ENCODE measurements around the gene ATG4B.

Gene ATG4B

GRCh38 chr2:241677392-241677791, 39.9 kb downstream of the ATG4B start:
- no peak for DNase-seq
- in situ Hi-C loops (cut with MboI; ENCODE audit: low pct_unique_long_range_greater_than_20kb, low sequenced_read_pairs), result no loop called here

GRCh38 chr2:241678307-241678706, 40.8 kb downstream of the ATG4B start:
- DNase-seq, result no peak
- in situ Hi-C loops (cut with MboI; ENCODE audit: low pct_unique_long_range_greater_than_20kb, low sequenced_read_pairs), result no loop called here

- in situ Hi-C loops (cut with MboI; ENCODE audit: low pct_unique_long_range_greater_than_20kb, low sequenced_read_pairs), result no loop called here
- DNase-seq, result no peak
Observed at GRCh38 chr2:241678784-241679540, 41.5 kb downstream of the ATG4B start.

- in situ Hi-C loops (cut with MboI; ENCODE audit: low pct_unique_long_range_greater_than_20kb, low sequenced_read_pairs), result no loop called here
- no peak for DNase-seq
Observed at GRCh38 chr2:241680044-241680443, 42.6 kb downstream of the ATG4B start.

GRCh38 chr2:241680827-241681599, 43.5 kb downstream of the ATG4B start:
- in situ Hi-C loops (cut with MboI; ENCODE audit: low pct_unique_long_range_greater_than_20kb, low sequenced_read_pairs), result no loop called here
- DNase-seq, result no peak

- DNase-seq, result no peak
- in situ Hi-C loops (cut with MboI; ENCODE audit: low pct_unique_long_range_greater_than_20kb, low sequenced_read_pairs), result no loop called here
Observed at GRCh38 chr2:241686324-241686649, 48.8 kb downstream of the ATG4B start.

- DNase-seq, result peak; percentile 95
- in situ Hi-C loops (cut with MboI; ENCODE audit: low pct_unique_long_range_greater_than_20kb, low sequenced_read_pairs), result no loop called here
Observed at GRCh38 chr2:241686650-241687425, 49.3 kb downstream of the ATG4B start, which contains the start of gene DTYMK. TSS of gene DTYMK (minus strand) at chr2:241686815. CDS start at chr2:241686783, 32 bp downstream.

- no peak for DNase-seq
- in situ Hi-C loops (cut with MboI; ENCODE audit: low pct_unique_long_range_greater_than_20kb, low sequenced_read_pairs), result no loop called here
Observed at GRCh38 chr2:241689306-241689705, 51.8 kb downstream of the ATG4B start.

GRCh38 chr2:241690202-241690717, 52.8 kb downstream of the ATG4B start:
- no peak for DNase-seq
- in situ Hi-C loops (cut with MboI; ENCODE audit: low pct_unique_long_range_greater_than_20kb, low sequenced_read_pairs), result no loop called here

GRCh38 chr2:241692448-241692847, 55.0 kb downstream of the ATG4B start:
- in situ Hi-C loops (cut with MboI; ENCODE audit: low pct_unique_long_range_greater_than_20kb, low sequenced_read_pairs), result no loop called here

GRCh38 chr2:241695651-241696050, 58.2 kb downstream of the ATG4B start:
- DNase-seq, result no peak

More at GRCh38 chr2:241692448-241692847, 55.0 kb downstream of the ATG4B start:
- no peak for DNase-seq

GRCh38 chr2:241701149-241701398, 63.6 kb downstream of the ATG4B start:
- DNase-seq, result peak; percentile 89

More at GRCh38 chr2:241695651-241696050, 58.2 kb downstream of the ATG4B start:
- in situ Hi-C loops (cut with MboI; ENCODE audit: low pct_unique_long_range_greater_than_20kb, low sequenced_read_pairs), result no loop called here

GRCh38 chr2:241701399-241702154, 64.1 kb downstream of the ATG4B start, which contains the start of gene ING5:
TSS of gene ING5 (plus strand) at chr2:241702039. CDS start at chr2:241702066, 27 bp downstream.
- in situ Hi-C loops (cut with MboI; ENCODE audit: low pct_unique_long_range_greater_than_20kb, low sequenced_read_pairs), result no loop called here
- DNase-seq, result peak; percentile 90

More at GRCh38 chr2:241701149-241701398, 63.6 kb downstream of the ATG4B start:
- in situ Hi-C loops (cut with MboI; ENCODE audit: low pct_unique_long_range_greater_than_20kb, low sequenced_read_pairs), result no loop called here

GRCh38 chr2:241702155-241703031, 64.9 kb downstream of the ATG4B start:
- peak; percentile 86 for DNase-seq
- in situ Hi-C loops (cut with MboI; ENCODE audit: low pct_unique_long_range_greater_than_20kb, low sequenced_read_pairs), result no loop called here

GRCh38 chr2:241703032-241703604, 65.6 kb downstream of the ATG4B start:
- DNase-seq, result no peak
- in situ Hi-C loops (cut with MboI; ENCODE audit: low pct_unique_long_range_greater_than_20kb, low sequenced_read_pairs), result no loop called here

GRCh38 chr2:241706537-241706936, 69.0 kb downstream of the ATG4B start:
- DNase-seq, result no peak
- in situ Hi-C loops (cut with MboI; ENCODE audit: low pct_unique_long_range_greater_than_20kb, low sequenced_read_pairs), result no loop called here

- in situ Hi-C loops (cut with MboI; ENCODE audit: low pct_unique_long_range_greater_than_20kb, low sequenced_read_pairs), result no loop called here
- DNase-seq, result no peak
Observed at GRCh38 chr2:241708879-241709278, 71.4 kb downstream of the ATG4B start.

- in situ Hi-C loops (cut with MboI; ENCODE audit: low pct_unique_long_range_greater_than_20kb, low sequenced_read_pairs), result no loop called here
- DNase-seq, result no peak
Observed at GRCh38 chr2:241719093-241719492, 81.6 kb downstream of the ATG4B start.

All from KBM-7 (cell line).